Measurements from ENCODE around the gene SEC31B. TPM values are rescaled to one million over a fixed set of nuclear protein-coding genes. Genes with fewer than 3 reads are reported as not detected.
A peak's percentile ranks its signal among the peaks of the same experiment; 100 is the strongest.

Gene SEC31B
- total RNA-seq, 4 donors from 2014 or later = 2.8 to 5.2 (median 4.1) TPM

DNA sequence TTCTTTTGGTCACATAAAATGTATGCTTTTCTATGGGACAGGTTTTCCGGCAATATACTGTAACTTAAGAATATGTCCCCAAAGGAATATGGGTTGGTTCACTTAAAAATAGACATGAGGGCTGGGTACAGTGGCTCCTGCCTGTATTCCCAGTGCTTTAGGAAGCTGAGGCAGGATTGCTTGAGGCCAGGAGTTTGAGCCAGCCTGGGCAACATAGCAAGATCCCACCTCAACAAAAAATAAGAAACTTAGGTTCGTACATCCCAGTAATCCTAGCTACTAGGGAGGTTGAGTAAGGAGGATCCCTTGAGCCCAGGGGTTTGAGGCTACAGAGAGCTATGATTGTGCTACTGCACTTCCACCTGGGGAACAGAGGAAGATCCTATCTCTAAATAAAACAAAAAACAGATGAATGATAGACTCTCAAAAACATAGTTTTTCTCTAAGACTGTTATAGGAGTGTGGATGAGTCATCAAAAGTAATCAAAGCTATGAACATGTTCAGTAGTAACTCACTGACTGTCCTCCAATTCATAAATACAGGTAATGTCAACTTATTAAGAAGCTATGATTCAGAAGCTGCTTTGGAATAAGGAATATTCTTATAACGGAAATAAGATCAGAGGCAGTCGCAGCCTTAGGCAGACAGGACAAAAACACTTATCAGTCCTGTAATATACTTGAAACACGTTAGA is 2.6 kb upstream of the SEC31B start:
- no peak for DNase-seq (ENCODE audit: extremely low spot score)
- peaks cover 16 to 28% (median 26%) of the 10 kb centered on the region in 4 donors for H3K4me1 ChIP-seq
- intact Hi-C loops (cut with DNase I) = no loop called here
- H3K36me3 ChIP-seq = peaks cover 39 to 55% (median 46%) of the 10 kb centered on the region in 4 donors
- H3K27me3 ChIP-seq = no peaks in the 10 kb centered on the region
- no peaks in the 10 kb centered on the region for H3K9me3 ChIP-seq
- WGBS = 79% methylated on average over 5 of the region's 5 CpGs
- H3K4me3 ChIP-seq = no peak overlapping the region
- TF ChIP-seq, protein P1, sequence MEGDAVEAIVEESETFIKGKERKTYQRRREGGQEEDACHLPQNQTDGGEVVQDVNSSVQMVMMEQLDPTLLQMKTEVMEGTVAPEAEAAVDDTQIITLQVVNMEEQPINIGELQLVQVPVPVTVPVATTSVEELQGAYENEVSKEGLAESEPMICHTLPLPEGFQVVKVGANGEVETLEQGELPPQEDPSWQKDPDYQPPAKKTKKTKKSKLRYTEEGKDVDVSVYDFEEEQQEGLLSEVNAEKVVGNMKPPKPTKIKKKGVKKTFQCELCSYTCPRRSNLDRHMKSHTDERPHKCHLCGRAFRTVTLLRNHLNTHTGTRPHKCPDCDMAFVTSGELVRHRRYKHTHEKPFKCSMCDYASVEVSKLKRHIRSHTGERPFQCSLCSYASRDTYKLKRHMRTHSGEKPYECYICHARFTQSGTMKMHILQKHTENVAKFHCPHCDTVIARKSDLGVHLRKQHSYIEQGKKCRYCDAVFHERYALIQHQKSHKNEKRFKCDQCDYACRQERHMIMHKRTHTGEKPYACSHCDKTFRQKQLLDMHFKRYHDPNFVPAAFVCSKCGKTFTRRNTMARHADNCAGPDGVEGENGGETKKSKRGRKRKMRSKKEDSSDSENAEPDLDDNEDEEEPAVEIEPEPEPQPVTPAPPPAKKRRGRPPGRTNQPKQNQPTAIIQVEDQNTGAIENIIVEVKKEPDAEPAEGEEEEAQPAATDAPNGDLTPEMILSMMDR (IDR thresholded peaks at IDR 0.05) = no peak
- TF ChIP-seq POLR2A (IDR thresholded peaks at IDR 0.05; ENCODE audit: low read depth) (no peak), POLR2AphosphoS5 (IDR thresholded peaks at IDR 0.05) (no peak), EP300 (IDR thresholded peaks at IDR 0.05) (no peak)
- no peak overlapping the region for H3K27ac ChIP-seq (replicated peaks in 1 of 4)

DNA sequence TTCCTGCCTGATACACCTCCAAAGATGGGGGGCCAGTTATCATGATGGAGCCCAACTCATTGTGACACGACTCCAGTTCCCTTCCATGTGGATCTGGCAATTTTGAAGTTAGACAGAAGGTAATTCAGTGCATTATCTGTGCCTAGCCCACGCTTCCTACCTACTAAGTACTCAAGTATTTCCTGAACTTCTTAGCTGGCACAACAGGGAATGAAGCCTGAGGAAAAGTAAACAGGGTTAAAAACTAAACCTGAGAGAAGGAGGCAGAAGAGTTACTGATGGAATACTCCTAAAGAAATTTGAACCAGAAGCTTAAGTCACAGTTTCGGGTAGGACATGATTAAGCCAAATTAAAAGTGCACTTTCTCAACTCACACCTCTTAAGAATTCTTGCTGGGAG is 1.1 kb upstream of the SEC31B start:
- peaks cover 25 to 44% (median 36%) of the 10 kb centered on the region in 4 donors for H3K36me3 ChIP-seq
- DNase-seq (ENCODE audit: extremely low spot score) = no peak
- TF ChIP-seq POLR2A (IDR thresholded peaks at IDR 0.05; ENCODE audit: low read depth) (no peak), POLR2AphosphoS5 (IDR thresholded peaks at IDR 0.05) (no peak), EP300 (IDR thresholded peaks at IDR 0.05) (no peak)
- TF ChIP-seq, protein P1 (IDR thresholded peaks at IDR 0.05) = no peak
- no peak overlapping the region for H3K4me3 ChIP-seq
- no peaks in the 10 kb centered on the region for H3K27me3 ChIP-seq
- H3K27ac ChIP-seq (replicated peaks in 1 of 4) = no peak overlapping the region
- H3K9me3 ChIP-seq = no peaks in the 10 kb centered on the region
- intact Hi-C loops (cut with DNase I) = no loop called here
- WGBS = 83% methylated on average over 3 of the region's 3 CpGs
- peaks cover 14 to 21% (median 19%) of the 10 kb centered on the region in 4 donors for H3K4me1 ChIP-seq

DNA sequence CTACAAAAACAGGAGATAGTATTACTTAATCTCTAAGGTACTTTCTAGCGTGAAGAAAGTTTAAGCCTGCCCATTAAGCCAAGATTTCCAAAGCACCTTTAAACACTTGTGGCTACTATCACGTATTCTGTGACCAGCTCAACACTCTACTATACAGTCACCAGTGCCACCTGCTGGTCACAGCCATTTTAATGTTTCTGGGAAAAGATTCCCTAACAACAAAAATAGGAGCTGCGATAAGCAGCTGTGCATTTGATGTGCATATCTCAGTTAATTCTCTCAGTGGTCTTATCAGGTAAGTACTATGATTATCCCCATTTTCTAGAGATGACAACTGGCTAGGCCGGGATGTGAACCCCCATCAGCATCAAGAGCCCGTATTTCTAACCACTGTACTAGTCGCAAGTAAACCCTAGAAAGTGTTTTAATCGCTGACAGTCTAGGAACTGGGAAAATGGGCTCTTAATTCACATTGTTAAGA is 860 bp downstream of the SEC31B start:
- WGBS = 11% methylated on average over 7 of the region's 7 CpGs
- DNase-seq (ENCODE audit: extremely low spot score) = no peak
- intact Hi-C loops (cut with DNase I) = loop anchor here (2.0 kb wide), 1 partner anchor 180 kb away; no protein-coding TSS in a partner anchor
- H3K4me1 ChIP-seq = peaks cover 14 to 21% (median 19%) of the 10 kb centered on the region in 4 donors
- H3K27ac ChIP-seq (replicated peaks in 1 of 4) = peak overlapping the region in 3 of 4 donors; percentile 22 to 55 (median 30)
- TF ChIP-seq, protein P1 (IDR thresholded peaks at IDR 0.05) = peak; percentile 63 to 72 (median 63)
- TF ChIP-seq EP300 (IDR thresholded peaks at IDR 0.05) = no peak
- peaks cover 9 to 36% (median 26%) of the 10 kb centered on the region in 4 donors for H3K36me3 ChIP-seq
- no peaks in the 10 kb centered on the region for H3K9me3 ChIP-seq
- peak overlapping the region; percentile 60 to 69 (median 65) for H3K4me3 ChIP-seq
- no peaks in the 10 kb centered on the region for H3K27me3 ChIP-seq

DNA sequence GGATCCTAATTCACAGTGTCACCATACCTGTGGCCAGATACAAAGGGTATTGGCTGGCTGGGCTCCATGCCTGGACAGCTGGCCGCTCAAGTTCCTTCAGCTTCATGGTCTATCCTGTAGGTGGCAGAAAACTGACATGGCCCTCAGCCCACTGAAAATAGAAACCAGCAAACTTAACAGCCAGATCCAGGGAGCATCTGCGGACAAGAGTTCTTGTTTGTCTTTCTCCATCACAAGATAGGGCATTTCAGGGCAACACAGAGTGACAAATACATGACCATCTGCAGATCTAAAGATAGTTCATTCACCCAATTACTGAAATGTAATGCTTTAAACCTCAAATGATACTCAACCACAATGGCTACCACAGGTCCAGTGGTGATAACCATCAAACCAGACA is 2.8 kb downstream of the SEC31B start:
- Histone ChIP-seq H3K27me3 (no peaks in the 10 kb centered on the region), H3K4me3 (no peak overlapping the region), H3K4me1 (peaks cover 14 to 21% (median 19%) of the 10 kb centered on the region in 4 donors), H3K27ac (replicated peaks in 1 of 4) (no peak overlapping the region), H3K36me3 (peaks cover 6 to 36% (median 20%) of the 10 kb centered on the region in 4 donors), H3K9me3 (no peaks in the 10 kb centered on the region)
- WGBS = 69% methylated on average over 2 of the region's 2 CpGs
- no peak for TF ChIP-seq POLR2AphosphoS5 (IDR thresholded peaks at IDR 0.05)
- TF ChIP-seq POLR2A (IDR thresholded peaks at IDR 0.05; ENCODE audit: low read depth) = no peak
- TF ChIP-seq, protein P1 (IDR thresholded peaks at IDR 0.05) = no peak
- no peak for DNase-seq (ENCODE audit: extremely low spot score)
- intact Hi-C loops (cut with DNase I) = no loop called here
